GM21526 (cell line): ENCODE data around the gene GLS.
"Not testable (repeated sequence)": the region's sequence is repeated elsewhere in the genome, so short reads cannot be mapped to it uniquely, and the experiment has no call there.

Source experiments
- ATAC-seq: cut with Tn5 transposase; IDR thresholded peaks from one replicate; pipeline ENCODE4 v1.9.1; 2021; ENCODE audit warnings: moderate library complexity; ENCODE audit not compliant: unreplicated experiment, low FRiP score

GLS gene

GRCh38 chr2:190880378-190881083 lies at the start of gene GLS:
Gene GLS (plus strand): TSS chr2:190880821. CDS start chr2:190881085, 264 bp downstream.
- ATAC-seq: peak; percentile 66

- no peak for ATAC-seq
Observed at GRCh38 chr2:190831941-190832340, 48.7 kb upstream of the GLS start.

DNA sequence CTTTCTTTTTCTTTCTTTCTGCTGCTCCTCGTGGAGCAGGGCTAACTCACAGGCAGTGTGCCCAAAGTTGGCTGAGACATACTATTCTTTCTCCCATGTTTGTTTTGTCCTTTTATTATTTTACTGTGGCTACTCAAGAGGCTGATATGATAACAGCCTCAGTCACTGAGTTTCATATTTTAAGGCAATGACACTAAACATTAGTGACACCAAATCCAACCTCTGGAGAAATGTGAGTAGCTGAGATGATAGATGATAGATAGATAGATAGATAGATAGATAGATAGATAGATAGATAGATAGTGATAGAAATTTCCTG lies 45.8 kb upstream of the GLS start:
- ATAC-seq: no peak

DNA sequence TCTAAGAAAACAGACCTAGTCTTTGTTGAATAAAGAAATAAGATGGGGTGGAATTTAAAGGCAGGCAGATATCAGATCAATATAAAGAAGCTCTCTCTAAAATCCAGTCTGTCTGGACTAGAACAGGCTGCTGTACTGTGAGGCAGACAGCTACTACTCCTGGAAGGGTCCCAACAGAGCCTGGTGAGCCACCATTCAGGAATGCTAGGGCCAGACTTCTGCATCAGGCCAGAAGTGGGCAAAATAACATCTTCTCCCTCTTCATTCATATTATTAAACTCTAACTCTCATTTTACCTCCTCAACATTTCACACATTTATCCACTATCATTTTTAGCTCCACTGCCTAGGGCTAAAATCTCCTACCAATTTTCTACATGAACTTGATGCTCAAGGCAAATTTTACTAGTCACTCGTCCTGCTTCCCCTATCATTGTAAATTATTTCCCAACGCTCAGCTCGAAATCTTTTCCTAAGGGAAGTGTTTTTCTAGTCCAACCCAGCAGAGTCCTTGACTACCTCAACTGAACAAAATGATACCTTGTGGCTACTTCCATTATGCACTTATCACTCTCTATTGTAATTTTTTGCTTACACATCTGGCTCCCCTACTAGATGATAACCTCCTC lies 45.2 kb upstream of the GLS start:
- ATAC-seq: no peak

- ATAC-seq: no peak
Observed at GRCh38 chr2:190836767-190837166, 43.9 kb upstream of the GLS start.

- ATAC-seq: no peak
Observed at GRCh38 chr2:190837420-190837819, 43.2 kb upstream of the GLS start.

DNA sequence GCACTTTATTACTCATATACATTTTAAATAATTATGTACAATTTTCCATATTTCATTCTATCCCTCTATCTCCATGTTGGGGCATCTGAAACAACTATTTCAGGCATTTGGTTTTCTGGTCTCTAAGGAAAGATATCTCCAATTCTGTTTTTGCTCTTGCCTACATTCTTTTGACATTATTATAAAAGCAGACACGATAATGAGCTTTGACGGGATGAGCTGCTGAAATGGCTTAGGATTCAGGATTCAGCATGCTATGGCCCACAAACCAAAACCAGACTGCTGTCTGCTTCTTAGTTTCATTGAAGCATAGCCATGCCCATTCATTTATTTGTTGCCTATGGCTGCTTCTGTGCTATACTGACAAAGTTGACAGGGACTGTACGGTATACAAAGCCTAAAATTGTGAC lies 42.7 kb upstream of the GLS start:
- ATAC-seq: no peak

DNA sequence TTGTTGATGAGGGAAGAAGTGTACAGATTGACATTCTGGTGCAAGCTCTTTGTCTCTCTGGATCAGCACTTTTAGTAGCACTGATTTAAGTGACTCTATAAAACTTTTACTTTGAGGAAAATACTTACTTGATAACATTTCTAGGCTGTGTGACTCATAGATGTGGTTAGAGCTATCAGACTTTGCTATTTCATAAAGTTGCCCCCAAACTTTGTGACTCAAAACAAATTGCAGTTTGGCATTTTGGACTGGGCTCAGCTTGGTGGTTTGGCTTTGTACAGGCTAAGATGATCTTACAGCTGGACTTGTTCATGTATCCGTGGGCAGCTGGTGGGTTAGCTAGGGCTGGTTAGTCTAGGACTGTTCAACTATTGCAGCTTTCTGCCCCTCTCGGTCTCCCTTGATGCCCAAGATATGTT lies 42.1 kb upstream of the GLS start:
- ATAC-seq: no peak

DNA sequence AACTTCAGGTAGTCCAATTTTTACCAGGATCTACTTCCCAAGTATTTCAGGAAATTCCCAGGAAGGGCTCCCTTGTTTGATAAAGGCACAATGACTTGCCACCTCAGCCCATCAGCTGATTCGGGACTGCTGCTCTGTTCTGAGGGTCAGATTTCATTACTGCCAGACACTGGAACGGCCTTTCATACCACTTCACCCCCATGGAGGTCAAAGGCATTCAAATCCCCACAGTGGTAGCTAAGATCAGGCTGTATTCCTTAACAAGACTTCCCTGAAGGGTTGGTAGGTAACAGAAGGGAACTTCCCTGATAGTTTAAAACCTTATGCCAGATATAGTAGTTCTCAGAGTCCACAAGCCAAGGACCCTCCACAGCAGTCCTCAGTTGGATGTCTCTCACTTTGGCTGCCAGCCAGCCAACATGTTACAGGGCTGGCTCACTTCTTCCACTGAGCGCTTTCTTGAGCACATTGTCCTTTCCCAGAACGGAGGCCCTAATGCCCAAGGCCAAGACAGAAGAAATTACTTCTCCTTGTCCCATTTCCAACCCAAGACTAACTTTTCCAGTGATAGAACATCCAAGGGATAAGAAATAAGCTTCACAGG lies 40.0 kb upstream of the GLS start:
- no peak for ATAC-seq

DNA sequence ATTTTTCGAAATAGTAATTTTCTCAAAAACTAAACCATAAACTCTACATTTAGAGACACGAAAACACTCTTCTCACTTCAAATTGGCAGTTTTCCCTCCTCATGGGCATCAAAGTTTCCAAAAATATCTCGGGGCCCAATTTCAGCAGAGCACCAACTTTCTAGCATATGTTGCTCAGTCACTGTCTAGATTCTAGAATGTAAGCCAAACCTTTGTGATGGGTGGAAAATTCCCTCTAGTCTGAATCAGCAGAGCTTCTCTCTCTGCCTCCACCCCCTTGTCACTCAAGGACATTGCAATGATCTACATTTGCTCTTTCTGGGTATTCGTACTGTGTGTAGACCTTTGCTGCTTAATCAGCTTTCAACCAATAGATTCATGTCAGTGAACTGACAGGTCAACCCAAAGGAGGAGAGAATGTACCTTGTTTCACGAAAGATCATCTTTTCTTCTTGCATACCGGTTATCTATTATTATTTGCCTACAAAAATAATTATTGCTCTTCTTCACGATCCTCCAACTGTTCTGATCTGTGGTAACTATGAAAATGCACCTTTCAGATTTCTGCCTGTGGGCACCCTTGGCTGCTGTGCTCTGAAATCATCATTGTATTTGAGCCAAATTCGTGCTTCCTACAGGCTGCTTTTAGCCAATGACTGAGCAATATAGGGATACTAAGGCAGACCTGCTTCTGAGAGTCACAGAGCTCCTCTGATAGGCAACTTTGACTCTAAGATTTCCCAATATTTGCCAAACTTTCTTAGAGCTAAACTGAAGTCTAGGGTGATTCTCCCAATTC lies 38.7 kb upstream of the GLS start:
- no peak for ATAC-seq

DNA sequence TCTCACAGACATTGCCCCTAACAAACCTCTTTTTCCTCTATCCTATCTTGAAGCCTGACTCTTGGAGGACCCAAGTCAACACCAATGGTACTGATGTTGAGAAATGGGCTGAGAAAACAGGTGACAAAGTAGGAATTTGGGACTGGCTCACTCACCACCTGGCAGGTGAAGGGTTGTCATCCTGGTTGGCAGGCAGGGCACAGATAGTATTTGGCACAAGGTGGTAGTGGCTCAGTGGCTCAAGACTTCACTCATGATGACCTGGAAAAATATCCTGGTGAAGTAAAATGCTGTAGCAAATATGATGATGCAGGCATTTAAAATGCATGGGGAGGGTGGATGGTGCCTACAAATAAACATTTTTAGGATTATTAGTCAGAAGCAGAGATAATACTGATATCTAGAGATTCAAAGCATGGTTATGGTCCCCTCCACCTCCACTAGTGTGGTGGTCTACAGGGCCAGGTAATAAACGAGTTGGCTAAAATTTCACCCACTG lies 38.0 kb upstream of the GLS start:
- no peak for ATAC-seq

- peak; percentile 88 for ATAC-seq
Observed at GRCh38 chr2:190843890-190844699, 36.5 kb upstream of the GLS start.

GRCh38 chr2:190844700-190845401 lies 35.8 kb upstream of the GLS start:
- ATAC-seq: no peak

DNA sequence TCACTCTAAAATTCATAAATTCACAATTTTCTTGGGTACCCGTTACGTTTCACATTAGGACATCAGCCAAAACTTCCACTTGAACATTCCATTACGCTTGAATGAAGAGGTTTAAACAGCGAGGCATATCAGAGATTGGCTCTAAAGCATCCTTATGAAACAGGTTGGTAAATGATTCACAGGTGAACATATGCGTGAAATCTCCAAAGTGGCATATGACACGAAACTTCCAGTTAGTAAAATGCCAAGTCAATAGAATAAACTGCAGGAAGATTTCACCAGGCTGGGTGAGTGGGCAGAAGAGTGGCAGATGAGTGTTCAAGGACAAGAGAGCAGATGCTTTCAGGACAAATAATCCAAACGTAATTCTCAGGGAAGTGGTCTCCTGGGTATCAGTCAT lies 33.9 kb upstream of the GLS start:
- no peak for ATAC-seq

DNA sequence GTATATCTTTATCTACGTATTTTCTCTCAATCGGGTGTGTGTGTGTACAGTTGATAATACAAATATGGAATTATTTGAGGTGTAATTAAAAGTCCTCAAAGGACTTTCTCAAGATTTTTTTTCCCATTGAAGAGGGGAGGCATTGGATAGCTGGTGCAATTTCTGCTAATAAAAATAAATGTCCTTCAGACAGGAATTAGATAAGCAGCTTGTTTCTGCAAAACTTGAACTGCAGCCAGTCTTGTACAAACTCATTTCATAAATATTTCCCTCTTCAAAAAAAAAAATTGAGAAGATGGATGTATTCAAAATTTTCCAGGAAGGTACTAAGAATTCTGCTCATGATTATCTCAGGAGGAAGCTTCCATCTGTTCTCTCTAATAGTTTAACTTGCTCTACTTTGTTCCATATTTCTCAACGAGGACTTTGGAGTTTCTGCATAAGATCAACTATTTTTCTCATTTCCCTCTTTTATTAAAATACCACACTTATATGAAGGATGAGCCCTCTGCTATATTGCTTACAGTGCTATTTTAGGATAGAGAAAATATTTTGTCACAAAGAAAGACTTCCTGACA lies 33.0 kb upstream of the GLS start:
- ATAC-seq: no peak

GRCh38 chr2:190849774-190850173 lies 30.8 kb upstream of the GLS start:
- no peak for ATAC-seq

DNA sequence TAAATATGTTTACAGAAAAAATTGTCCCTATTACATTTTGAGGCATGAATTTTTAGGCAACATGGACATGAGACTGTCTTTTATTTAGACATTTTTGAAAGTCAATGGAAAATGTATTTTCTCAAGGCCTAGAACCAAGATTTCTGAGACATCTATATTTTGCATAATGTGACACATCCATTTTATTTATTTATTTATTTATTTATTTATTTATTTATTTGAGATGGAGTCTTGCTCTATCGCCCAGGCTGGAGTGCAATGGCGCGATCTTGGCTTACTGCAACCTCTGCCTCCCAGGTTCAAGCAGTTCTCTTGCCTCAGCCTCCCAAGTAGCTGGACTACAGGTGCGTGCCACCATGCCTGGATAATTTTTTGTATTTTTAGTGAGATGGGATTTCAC lies 27.6 kb upstream of the GLS start:
- ATAC-seq: not testable (repeated sequence)

DNA sequence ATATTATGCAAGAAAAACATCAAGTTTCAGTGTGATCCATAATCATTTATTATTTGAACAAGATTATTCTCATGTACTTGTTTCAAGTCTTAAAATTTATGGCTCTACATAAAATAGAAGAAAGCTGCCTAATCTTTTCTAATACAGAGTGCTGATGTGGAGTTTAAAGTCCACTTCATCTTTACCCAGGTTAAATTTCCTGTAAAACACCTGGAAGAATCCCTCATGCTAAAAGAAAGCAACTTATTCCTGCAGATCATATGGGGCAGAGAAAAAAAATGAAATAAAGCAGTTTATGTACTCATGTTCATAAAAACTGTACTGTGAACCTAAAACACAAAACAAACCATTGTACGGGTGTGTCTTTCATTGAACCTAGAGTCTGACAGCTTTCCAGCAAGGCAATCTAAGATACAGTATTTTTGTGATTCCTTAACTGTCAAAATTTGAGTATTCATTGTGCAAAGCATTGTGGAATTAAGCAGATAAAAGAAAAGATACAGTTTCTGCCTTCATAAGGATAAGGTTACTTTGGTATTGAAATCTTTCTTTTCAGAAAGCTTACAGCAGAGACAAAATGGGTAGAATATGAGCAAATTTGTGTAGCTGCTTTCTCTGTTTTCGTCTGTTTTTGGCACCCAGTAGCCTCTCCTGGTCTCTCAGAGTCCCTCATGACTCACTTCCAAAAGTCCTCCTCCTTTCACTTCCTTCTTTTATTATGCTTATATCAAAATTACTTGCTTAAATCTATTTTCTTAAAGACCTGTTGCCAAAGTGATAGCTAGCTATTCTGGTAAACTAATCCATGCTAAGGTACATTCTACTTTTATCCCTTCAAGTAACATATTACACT lies 26.9 kb upstream of the GLS start:
- peak; percentile 61 for ATAC-seq
